Amygdala (tissue), 56 donors: ENCODE results near the gene ARHGEF19.
"Not testable (repeated sequence)": the region's sequence is repeated elsewhere in the genome, so short reads cannot be mapped to it uniquely, and the experiment has no call there.

Source experiments
- DNase-seq, 56 donors: peaks; one replicate each; lab custom pipeline; 2025; lab: John Stamatoyannopoulos, UW

ARHGEF19 gene

DNA sequence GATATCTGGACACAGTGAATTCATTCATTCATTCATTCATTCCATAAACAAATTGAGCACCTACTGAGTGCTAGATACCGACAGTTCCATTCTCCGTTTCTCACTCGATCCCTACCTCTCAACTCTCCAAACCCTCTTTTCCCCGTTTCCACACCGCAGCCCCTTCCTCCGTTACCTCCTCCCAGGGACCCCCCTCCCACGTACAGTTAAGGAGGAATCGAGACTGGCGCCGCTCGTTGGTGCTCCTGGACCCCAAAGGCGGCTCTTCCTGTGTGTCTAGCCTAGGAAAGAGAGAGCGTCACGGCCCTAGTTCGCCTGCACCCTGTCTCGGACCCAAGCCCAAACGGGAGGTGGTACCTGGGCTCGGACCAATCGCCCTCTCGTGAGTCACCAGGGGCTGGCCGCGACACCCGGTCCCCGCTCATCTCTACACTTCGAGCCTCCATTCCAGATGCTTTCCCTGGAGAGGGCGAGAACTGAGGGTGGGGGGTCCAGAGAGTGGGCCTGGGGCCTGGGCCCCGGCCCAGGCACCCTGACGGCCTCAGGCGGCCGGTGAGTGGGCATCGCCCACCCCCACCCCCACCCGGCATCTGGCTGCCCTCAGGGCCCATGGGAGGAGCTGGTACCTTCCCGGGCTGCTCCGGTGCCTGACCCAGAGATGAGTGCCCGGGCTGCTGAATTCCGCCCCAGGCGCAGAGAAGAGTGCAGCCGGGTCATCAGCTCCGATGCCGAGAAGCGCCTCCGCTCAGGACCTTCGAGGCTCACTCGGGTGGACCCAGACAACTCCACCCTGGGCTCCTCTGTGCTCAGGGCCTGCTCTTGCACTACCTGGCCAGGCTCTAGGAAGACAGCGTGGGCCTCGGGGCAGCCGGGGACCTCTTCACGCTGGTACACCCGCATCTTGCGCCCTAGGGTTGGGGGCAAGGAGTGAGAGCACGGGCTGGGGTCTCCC lies 4.9 kb downstream of the ARHGEF19 start:
- DNase-seq: no peak

DNA sequence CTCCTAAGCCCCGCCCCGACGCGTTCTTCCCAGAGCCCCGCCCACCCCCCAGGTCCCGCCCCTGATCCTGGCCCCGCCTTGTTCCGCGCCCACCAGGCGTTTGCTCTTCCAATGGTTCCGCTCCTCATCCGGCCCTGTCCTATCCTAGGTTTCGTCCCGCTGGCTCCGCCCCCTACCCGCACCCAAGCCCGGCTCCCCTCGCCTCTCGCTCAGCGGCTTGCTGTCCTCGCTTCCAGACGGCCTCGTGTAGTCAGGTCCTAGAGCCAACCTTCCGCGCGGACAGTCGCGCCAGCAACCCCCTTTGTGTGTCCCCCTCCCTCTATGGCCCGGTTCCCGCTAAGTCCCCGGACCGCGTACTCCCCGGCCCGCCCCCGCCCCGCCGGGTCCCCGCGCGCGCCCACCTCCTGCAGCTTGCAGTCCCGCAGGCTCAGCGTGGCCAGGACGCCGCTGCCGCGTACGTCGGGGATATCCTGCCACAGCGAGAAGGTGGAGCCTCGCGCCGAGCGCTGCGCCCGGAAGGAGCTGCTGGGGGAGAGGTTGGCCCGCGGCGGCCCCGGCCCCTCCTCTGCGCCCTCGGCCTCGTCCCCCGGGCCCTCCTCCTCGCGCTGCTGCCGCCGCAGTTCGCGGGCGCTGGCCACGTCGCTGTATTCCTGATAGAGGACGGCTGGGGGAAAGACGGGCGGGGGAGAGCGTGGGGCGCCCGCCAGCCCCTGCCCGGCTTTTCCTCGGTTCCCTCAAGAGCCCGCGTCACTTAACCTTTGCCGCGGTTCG lies 5.7 kb downstream of the ARHGEF19 start:
- DNase-seq: peak in 55 of 56 donors; percentile 31 to 96 (median 84)

DNA sequence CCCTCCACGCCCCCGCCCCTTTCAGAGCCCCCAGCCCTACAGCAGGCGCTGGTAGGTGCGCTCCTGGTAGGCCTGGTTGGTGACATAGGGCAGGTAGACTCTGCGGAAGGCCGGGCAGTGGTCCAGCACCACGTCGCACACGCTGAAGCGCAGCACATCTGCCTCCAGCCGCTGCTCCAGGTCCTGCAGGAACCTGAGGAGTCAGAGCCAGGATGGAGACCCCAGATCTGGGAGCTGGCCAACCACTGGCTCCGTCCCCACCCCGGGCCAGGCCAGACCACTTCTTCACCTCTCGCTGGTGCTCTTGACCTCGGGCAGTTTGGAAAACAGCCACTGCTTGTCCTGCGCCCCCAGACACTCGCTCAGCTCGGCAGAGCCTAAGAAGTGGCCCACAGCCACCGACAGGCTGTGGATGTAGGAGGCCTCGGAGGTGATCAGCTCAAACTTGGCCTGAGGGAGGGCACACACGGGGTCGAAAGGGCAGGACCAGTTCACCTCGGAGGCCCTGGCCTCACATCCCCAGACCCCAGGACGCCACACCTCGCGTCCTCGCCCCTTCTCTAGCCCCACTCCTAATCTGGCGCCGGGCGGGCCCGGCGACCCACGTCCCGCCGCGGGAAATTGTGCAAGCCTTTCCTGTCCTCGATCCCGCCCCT lies 6.4 kb downstream of the ARHGEF19 start:
- peak in 1 of 56 donors; percentile 56 for DNase-seq

DNA sequence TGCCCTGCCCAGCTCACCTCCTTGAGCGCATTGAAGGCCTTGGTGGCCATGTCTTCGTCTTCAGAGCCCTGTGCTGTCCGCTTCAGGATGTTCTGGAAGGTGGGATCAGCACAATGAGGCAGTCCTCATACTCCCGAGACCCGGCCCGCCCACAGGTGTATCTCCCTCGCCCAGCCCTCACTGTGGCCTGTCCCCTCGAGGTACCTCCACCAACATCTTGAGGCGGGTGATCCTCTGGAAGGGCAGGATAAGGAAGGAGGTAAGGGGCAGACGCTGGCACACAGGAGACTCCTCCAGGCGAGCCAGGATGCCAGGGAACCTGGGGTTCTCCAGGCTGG lies 7.1 kb downstream of the ARHGEF19 start:
- DNase-seq: no peak

DNA sequence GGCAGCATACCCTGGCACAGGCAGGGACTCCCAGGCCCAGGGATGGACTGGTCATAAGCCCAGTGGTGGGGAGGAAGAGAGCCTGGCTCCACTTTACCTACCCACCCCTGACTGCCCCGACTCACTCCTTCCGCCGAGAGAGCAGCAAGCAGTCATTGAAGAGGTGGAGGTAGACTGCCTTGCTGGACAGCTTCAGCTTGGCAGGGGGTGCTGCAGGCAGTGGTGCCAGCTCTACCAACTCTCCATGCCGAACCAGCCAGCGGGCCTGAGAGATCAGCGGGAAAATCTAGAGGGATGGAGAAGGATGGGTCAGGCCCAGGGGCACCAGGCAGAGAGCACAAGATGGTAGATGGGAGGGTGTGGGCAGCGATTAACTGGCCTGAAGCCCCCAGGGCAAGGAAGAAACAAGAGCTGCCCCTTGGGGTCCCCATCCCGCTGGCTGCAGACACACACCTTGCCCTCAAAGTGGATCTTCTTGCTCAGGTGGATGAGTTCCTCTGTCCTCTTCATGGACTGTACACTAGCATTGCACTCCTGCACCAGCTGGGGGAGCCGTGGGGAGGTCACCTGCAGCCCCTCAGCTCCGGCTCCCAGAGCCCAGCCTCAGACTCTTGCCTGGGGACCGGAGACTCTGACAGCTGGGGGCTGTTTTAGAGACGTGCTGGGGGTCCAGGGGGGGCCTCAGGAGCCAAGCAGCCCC lies 7.7 kb downstream of the ARHGEF19 start:
- DNase-seq: peak in 3 of 56 donors; percentile 7 to 18 (median 11)

DNA sequence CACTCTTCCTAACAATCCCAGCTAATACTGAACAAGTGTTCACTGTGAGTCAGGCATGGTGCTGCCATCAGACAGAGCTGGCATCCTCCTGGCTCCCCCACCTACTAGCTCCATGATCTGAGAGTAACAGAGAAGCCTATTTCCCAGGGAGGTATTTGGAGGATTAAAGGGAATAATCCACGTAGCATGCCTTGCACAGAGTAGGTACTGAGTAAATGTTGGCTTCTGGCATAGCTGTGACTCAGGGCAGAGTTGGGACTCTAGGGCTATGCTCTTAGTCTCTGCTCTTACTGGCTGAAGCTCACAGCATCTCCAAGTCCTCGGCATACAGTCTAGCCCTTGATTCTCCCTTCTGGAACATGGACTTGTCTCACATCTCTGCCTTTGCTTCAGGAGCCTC lies 8.2 kb downstream of the ARHGEF19 start:
- DNase-seq: no peak

DNA sequence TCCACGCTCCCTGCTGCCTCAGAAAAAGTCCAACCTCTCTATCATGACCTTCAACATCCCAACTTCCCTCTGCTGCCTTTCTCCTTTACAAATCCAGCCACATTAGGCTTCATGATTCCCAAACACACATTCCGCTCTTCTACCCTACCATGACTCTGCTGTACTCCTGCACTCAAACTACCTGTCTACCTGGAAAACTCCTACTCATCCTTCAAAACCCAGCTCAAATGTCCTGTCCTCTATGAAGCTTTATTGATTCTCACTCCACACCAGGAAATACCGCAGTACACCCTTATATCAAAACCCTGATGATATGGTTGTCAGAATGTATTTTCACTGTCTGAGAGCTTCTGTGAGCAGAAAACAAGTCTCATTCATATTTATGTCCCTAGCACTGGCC lies 8.9 kb downstream of the ARHGEF19 start:
- DNase-seq: no peak

DNA sequence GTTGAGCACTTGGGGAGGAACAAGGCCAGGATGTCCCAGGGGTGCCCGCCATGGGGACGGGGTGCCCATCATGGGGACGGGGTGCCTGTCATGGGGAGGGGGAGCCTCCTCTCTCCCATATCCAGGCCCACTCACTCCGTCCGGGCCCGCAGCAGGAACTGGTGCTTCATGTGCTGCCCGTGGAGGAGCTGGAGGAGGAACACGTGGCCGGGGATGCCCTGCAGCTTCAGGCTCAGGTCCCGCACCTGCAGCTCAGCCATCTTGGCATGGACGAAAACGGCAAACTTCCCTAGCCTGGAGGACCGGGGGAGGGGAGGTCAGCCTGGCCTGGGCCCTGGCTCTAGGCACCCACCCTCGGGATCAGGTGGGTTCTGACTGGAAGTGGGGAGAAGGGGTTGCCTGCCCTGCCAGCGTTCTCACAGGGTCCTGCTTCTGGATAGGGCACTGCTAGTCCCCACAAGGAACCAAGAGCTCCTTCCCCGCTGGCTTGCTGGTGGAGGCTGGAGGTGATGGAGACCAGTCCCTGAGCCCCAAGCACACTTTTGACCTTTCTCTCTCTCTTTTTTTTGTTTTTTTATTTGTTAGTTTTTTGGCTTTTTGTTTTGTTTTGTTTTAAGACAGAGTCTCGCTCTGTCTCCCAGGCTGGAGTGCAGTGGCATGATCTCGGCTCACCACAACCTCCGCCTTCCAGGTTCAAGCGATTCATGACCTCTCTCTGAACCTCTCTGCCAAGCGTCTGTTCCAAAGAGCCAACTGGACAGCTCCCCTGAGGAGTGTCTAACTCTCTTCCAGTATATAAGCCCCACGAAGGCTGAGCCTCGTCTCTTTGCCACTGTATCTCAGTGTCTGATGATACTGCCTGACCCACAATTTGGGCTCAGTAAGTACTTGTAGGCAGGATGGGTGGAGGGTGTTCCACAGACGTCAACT lies 9.9 kb downstream of the ARHGEF19 start:
- no peak for DNase-seq

DNA sequence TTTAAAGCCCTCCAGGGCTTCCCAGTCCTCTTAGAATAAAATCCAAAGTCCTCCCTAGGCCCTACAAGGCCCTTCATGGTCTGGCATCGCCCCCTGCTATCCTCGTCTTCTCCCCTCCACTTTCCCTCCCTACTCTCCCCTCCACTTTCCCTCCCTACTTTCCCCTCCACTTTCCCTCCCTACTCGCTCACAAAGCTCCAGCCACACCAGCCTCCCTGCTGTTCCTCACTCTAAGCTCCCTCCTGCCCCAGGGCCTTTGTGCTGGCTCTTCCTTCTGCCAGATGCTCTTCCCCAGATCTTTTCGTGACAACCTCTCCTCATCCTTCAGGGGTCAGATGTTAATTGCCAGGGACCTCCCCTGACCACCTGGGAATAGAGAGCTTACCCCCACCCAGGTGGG lies 12.8 kb downstream of the ARHGEF19 start:
- no peak for DNase-seq

DNA sequence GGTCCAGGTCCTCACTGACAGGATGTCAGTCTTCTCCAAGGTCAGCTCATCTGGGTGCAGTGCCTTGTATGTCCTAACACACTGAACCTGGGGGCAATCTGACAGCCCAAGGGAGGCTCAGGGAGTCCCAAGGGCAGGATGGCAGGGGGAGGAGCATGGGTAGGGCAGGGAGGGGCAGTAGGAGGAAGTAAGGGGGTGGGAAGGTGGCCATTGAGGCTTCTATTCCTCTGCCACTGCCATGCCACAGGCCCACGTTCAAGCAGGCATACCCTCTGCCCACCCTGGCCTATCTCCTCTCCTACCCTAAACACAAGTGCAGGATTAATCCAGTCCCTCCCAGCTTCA lies 13.3 kb downstream of the ARHGEF19 start:
- no peak for DNase-seq

DNA sequence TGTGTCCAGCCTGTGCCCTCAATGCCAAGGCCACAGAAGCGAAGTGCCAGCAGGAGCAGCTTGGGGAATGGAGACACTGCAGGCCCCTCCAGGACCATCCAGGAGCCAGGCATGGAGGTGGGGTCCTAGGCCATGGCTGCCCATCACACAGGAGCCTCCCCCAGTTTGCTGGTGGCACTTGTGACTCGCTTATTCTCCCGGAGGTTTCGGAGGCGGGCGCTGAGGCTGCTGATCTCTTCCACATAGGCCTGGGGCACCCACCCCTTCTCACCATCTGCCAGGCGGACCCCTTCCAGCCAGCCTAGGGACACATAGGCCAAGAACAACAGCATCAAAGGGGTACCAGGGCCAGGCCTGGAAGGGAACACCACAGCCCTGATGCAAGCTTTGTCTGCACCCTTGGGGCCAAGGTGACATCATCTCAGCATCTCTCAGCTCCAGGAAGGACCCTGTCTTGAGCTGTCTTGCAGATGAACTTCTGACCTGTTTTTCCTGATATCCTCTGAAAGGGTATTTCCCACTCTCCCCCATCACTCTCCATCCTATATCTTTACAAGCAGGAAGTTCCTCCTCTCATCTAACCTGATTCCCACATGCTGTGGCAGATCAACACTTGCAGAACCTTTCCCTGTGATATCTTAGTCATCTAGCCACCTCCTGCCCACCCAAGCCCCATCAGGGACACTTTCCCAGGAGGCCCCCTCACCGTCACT lies 13.9 kb downstream of the ARHGEF19 start:
- no peak for DNase-seq

DNA sequence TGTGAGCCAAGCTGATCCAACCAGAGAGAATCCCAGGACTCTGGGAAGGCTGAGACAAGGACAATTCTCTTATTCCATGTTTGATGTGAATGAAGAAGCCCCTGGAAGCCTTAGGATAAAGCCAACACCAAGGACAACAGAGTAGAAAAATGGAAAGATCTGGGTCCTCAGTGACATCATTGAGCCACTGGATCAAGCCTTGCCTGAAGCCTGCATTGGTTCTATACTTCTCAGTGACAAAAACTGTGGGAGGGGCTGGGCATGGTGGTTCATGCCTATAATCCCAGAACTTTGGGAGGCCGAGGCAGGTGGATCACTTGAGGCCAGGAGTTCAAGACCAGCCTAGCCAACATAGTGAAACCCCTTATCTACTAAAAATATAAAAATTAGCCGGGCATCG lies 15.6 kb downstream of the ARHGEF19 start:
- no peak for DNase-seq

DNA sequence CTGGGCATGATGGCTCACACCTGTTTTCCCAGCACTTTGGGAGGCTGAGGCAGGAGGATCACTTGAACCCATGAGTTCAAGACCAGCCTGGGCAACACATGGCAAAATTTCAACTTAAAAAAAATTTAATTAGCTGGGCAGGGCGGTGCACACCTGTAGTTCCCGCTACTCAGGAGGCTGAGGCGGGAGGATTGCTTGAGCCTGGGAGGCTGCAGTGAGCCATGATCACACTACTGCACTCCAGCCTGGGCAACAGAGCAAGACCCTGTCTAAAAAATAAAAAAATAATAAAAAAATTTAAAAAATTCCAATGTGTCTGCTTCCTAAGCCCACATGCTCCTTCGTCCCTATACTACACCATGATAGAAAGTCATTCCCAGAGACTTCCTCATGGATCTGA lies 16.3 kb downstream of the ARHGEF19 start:
- not testable (repeated sequence) for DNase-seq

DNA sequence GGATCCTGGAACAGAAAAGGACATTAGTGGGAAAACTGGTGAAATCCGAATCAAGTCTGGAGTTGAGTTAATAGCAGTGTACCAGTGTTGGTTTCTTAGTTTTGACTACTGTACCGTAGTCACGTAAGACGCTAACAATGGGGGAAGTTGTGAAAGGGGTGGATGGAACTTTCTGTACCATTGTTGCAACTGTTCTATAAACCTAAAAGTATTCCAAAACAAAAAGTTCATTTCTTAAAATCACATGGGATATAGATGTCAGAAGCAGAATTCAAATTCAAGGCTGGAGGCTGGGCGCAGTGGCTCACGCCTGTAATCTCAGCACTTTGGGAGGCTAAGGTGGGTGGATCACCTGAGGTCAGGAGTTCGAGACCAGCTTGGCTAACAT lies 16.9 kb downstream of the ARHGEF19 start:
- DNase-seq: no peak

DNA sequence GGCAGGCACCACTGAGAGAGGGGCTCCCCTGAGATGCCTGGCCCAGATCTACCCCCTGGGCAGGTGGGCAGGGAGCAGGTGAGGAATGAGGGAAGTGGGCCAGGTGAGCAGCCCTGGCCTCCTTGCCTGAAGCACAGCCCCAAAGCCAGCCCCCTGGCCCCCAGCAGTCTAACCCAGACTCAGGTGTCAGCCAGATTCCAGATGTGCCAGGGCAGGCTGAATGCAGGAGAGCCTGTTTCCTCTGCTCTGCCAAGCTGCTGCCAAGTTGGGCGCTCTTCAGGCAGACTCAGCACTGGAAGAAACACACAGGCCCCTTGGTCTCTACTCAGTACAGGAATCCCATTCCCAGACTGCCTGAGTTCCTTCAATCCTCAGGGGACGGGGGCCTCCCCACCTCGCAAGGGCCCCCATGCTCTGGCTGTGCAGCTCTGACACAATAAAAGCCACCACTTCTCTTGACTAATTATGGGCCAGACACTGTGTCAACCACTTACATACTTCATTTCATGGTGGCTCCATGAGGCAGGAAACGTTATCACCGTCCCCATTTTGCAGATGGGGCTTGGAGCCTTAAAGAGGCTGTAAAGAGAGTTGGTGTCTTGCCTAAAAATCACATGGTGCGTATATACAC lies 20.4 kb downstream of the ARHGEF19 start:
- DNase-seq: peak in 1 of 56 donors; percentile 8

DNA sequence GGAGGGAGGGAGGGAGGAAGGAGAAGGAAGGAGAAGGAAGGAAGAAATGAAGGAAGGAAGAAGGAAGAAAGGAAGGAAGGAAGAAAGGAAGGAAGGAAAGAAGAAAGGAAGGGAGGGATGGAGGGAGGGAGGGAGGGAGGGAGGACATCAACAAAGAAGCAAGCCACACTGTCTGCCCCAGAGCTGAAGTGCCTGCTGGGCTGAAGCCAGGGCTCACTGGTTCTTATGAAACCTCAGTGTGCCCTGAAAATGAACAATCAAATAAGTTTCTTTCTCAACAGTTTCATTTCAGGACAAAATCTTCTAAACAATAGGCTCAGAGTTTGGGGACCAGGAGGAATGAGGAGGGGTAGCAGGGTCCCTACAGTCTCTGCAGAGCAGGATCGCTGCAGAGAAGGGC lies 21.1 kb downstream of the ARHGEF19 start:
- DNase-seq: no peak

DNA sequence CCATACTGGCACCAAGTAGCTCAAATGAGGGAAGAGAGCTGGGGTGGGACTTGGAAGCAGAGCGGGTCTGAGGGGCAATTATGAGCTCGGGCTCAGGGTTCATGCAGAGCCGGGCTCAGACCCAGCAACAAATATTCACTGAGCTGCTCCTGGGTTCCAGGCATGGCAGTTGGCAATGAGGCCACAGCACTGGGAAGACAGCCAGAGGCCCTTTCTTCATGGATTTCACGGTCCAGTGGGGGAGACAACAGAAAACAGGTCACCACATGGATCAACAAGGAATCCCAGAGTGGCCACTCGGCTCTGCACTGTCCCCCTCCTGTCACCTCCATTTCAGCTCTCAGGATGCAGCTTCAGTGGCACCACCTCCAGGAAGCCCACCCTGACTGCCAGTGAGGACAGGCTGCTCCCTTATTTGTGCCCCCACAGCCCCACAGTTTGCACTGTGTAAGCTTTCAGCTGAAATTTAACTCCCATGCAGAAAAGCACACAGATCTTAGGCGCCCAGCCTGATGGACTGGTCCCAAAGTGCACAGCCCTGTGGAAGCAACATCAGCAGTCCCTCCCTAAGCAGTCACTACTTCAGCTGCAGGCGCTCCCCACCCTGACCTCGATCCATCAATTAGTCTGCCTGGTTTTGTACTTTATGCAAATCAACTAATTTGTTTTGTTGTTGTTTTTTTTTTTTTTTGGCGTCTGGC lies 22.4 kb downstream of the ARHGEF19 start:
- DNase-seq: peak in 47 of 56 donors; percentile 13 to 84 (median 46)

DNA sequence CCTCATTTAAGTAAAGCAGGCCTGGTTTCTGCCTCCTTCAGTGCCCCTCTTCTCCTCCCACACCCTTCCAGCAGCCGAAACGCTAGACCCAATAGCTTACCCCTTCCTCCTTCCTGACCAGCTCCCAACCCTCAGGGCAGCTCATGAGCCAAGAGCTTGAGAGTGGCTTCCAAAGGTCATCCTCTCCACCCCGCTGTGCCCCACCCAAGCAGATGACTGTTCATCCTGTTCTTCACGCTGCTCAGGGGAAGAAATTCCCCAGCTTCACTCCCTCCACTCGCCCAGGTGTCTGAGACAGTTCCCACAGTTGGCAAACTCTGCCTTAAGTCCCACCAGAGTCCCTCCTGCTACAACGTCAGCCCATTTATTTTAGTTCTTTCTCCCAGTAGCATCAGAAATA lies 23.4 kb downstream of the ARHGEF19 start:
- no peak for DNase-seq
